HEK293T (cell line): ENCODE results near the gene CBY1.

Source experiments
- CTCF ChIA-PET: fragments of 350-600 bp; formaldehyde crosslinking; extraction: SDS; loops from one replicate; lab custom pipeline; 2021; ENCODE audit warnings: antibody characterized with exemption, inconsistent platforms; lab: Yijun Ruan, JAX
- POLR2A ChIA-PET: fragments of 350-600 bp; formaldehyde crosslinking; extraction: SDS; loops from one replicate; lab custom pipeline; 2020; ENCODE audit warnings: antibody characterized with exemption, inconsistent platforms; lab: Yijun Ruan, JAX
- DNase-seq: peaks from one replicate; pipeline ENCODE4 v3.0.0; 2012; ENCODE audit warnings: mixed read lengths; ENCODE audit errors: extremely low spot score
- ARNT ChIP-seq: fragments of 450-650 bp; IDR thresholded peaks from 2 replicates; pipeline ENCODE4 v1.6.1; 2017; ENCODE audit warnings: mild to moderate bottlenecking
- BHLHE40 ChIP-seq: fragments of 450-650 bp; IDR thresholded peaks from 2 replicates; pipeline ENCODE4 v1.6.1; 2016; ENCODE audit warnings: mild to moderate bottlenecking, moderate library complexity, borderline replicate concordance
- CTBP1 ChIP-seq: fragments of 450-650 bp; IDR thresholded peaks from 2 replicates; pipeline ENCODE4 v1.6.1; 2016; ENCODE audit warnings: borderline replicate concordance
- ELF4 ChIP-seq: fragments of 450-650 bp; IDR thresholded peaks from 2 replicates; pipeline ENCODE4 v1.6.1; 2017; ENCODE audit warnings: antibody characterized with exemption
- FOXA1 ChIP-seq: fragments of 450-650 bp; IDR thresholded peaks from 2 replicates; pipeline ENCODE4 v1.6.1; 2016; ENCODE audit warnings: mild to moderate bottlenecking
- FOXK2 ChIP-seq: fragments of 450-650 bp; IDR thresholded peaks from 2 replicates; pipeline ENCODE4 v1.6.1; 2016; ENCODE audit warnings: mild to moderate bottlenecking
- FOXM1 ChIP-seq: fragments of 450-650 bp; IDR thresholded peaks from 2 replicates; pipeline ENCODE4 v1.6.1; 2017; ENCODE audit warnings: mild to moderate bottlenecking, borderline replicate concordance
- HDGF ChIP-seq: fragments of 450-650 bp; IDR thresholded peaks from 2 replicates; pipeline ENCODE4 v1.6.1; 2017; ENCODE audit warnings: antibody characterized with exemption, borderline replicate concordance
- L3MBTL2 ChIP-seq: fragments of 450-650 bp; conservative IDR thresholded peaks from 2 replicates; pipeline ENCODE4 v1.6.1; 2016; ENCODE audit warnings: mild to moderate bottlenecking
- LEF1 ChIP-seq: fragments of 450-650 bp; IDR thresholded peaks from 2 replicates; pipeline ENCODE4 v1.6.1; 2017; ENCODE audit warnings: mild to moderate bottlenecking, borderline replicate concordance
- NFRKB ChIP-seq: fragments of 450-650 bp; IDR thresholded peaks from 2 replicates; pipeline ENCODE4 v1.6.1; 2016; ENCODE audit warnings: mild to moderate bottlenecking, moderate library complexity
- PKNOX1 ChIP-seq: fragments of 450-650 bp; IDR thresholded peaks from 2 replicates; pipeline ENCODE4 v1.6.1; 2016
- SP1 ChIP-seq: fragments of 450-650 bp; IDR thresholded peaks from 2 replicates; pipeline ENCODE4 v1.6.1; 2017
- SUZ12 ChIP-seq: fragments of 450-650 bp; IDR thresholded peaks from 2 replicates; pipeline ENCODE4 v1.6.1; 2016; ENCODE audit warnings: mild to moderate bottlenecking
- TARDBP ChIP-seq: fragments of 450-650 bp; IDR thresholded peaks from 2 replicates; pipeline ENCODE4 v1.6.1; 2016
- ZNF384 ChIP-seq: fragments of 450-650 bp; IDR thresholded peaks from 2 replicates; pipeline ENCODE4 v1.6.1; 2016

CBY1 gene

GRCh38 chr22:38719196-38719595, 62.8 kb downstream of the CBY1 start:
- TF ChIP-seq LEF1 (no peak), SUZ12 (no peak), FOXM1 (no peak), NFRKB (no peak), PKNOX1 (no peak), ELF4 (no peak), FOXA1 (no peak), ARNT (no peak), CTBP1 (no peak), FOXK2 (no peak), SP1 (no peak), ZNF384 (no peak), BHLHE40 (no peak), L3MBTL2 (no peak), HDGF (no peak), TARDBP (no peak)
- DNase-seq, result no peak
- ChIA-PET POLR2A (interaction anchor here (1.0 to 1.7 kb wide), 2 partner anchors 11 to 12 kb away, joined by 3 to 5 read pairs; no protein-coding TSS in a partner anchor), CTCF (no interaction called here)

GRCh38 chr22:38720350-38720749, 63.9 kb downstream of the CBY1 start:
- CTCF ChIA-PET, result no interaction called here
- TF ChIP-seq BHLHE40 (no peak), ELF4 (no peak), CTBP1 (no peak), NFRKB (no peak), PKNOX1 (no peak), SUZ12 (no peak), FOXM1 (no peak)
- POLR2A ChIA-PET, result interaction anchor here (0.6 to 1.7 kb wide), 2 partner anchors 13 to 80 kb away, joined by 3 to 5 read pairs; no protein-coding TSS in a partner anchor
- no peak for DNase-seq

DNA sequence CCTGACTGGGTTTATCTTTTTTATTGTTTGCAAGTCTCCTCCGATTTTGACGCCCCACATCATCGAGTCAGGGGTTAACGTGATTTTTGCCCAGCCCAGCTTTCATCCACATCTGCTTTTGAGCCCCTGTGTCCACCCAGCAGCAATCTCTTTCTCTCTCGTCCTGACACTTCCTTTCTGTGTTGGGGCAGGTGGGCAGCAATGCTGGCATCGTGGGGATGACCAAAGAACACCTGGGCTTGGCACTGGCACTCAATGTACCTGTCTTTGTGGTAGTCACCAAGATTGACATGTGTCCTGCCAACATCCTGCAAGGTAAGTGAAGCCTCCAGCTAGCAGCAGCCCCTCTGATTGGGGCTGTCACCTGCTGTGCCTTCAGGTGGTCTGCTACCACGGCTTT, 65.1 kb downstream of the CBY1 start:
- no peak for DNase-seq
- ChIA-PET CTCF (interaction anchor here (0.6 to 2.7 kb wide), 2 partner anchors 10 to 12 kb away, joined by 3 to 12 read pairs; no protein-coding TSS in a partner anchor), POLR2A (no interaction called here)
- TF ChIP-seq TARDBP (no peak), ZNF384 (no peak), ELF4 (no peak), LEF1 (no peak), ARNT (no peak), FOXA1 (no peak), BHLHE40 (no peak), L3MBTL2 (no peak), PKNOX1 (no peak), HDGF (no peak), NFRKB (no peak)
